ENCODE data around the gene CCDC137.

GRCh38 chr17:81666092-81666341 lies 520 bp upstream of the CCDC137 start:
- no peak for TF ChIP-seq CTCF (IDR thresholded peaks at IDR 0.05)
- no peak for TF ChIP-seq POLR2A (IDR thresholded peaks at IDR 0.05)
